HG02885 (cell line): Measurements from ENCODE around the gene RFTN2.
"Not testable (repeated sequence)": the region's sequence is repeated elsewhere in the genome, so short reads cannot be mapped to it uniquely, and the experiment has no call there.

Source experiments
- ATAC-seq: cut with Tn5 transposase; IDR thresholded peaks from one replicate; pipeline ENCODE4 v1.9.1; 2021; ENCODE audit warnings: mild to moderate bottlenecking; ENCODE audit not compliant: unreplicated experiment, poor library complexity

The RFTN2 gene

DNA sequence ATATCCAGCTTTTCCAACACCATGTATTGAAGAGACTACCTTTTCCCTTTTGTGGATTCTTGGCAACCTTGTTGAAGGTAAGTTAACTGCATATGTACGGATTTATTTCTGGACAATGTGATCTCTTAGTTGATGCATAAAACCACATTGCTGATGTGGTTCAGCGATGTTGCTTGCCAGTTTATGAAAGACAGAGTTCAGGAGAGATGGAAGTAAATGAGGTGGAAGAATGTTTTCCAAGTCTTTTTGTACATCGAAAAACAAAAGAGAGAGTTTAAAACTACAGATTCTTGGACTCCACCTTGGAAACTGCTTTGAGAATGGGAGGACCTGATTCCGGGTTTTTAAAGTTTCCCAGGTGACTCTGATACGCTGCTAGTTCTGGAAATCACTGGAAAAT, 115.7 kb downstream of the RFTN2 start:
- ATAC-seq = no peak

DNA sequence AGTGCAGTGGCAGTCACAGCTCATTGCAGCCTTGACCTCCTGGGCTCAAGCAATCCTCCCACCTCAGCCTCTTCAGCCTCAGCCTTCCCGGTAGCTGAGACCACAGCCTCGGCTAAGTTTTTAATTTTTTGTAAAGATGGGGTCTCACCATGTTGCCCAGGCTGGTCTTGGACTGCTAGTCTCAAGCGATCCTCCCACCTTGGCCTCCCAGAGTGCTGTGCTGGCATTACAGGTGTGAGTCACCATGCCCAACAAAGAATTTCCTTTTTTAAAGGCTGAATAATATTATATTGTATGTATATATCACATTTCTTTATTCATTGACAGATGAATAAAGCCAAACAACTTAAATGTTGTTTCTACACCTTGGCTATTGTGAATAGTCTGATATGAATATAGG, 117.0 kb downstream of the RFTN2 start:
- ATAC-seq = no peak

DNA sequence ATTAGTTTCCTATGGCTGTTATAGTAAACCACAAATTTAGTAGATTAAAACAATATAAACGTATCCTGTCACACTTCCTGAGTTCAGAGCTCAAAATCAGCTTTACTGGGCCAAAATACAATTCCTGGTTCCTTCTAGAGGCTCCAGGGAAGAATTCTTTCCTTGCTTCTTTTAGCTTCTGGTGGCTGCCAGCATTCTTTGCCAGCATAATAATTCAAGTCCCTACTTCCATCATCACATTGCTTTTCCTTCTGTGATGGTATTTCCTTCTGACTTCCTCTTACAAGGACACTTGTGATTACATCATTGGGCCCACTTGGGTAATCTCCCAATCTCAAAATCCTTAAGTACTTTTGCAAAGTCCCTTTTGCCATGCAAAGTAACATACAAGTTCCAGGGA, 118.9 kb downstream of the RFTN2 start:
- no peak for ATAC-seq

DNA sequence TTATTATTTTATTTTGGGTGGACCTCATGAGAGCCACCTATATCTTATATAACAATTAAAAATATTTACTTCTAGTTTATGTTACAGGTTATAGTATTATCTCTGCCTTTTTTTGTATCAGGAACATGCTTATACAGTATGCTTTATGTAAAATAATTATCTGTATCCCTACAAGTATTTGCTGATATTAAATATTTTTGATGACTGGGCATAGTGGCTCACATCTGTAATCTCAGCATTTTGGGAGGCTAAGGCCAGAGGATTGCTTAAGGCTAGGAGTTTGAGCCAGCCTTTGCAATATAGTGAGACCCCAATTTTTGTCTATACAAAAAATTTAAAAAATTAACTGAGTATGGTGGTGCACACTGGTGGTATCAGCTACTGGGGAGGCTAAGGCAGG, 119.9 kb downstream of the RFTN2 start:
- ATAC-seq = no peak

DNA sequence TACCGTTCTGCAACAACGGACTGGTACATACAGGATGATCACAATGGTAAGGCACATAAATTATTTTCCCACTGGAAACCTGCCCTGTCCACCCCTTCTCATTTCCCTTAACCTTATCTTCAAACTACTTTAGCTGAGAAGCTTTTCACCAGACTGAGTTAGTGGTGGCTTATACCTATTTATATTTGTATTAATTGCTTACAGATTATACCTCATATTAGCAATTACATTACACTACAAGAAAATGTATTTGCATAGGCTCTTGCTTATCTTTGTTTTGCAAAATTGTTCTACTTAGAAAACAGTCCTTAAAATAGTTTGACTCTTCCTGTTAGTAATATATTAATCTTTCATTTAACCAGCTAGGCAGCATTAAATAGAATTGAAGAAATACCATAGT, 124.1 kb downstream of the RFTN2 start:
- ATAC-seq = not testable (repeated sequence)

DNA sequence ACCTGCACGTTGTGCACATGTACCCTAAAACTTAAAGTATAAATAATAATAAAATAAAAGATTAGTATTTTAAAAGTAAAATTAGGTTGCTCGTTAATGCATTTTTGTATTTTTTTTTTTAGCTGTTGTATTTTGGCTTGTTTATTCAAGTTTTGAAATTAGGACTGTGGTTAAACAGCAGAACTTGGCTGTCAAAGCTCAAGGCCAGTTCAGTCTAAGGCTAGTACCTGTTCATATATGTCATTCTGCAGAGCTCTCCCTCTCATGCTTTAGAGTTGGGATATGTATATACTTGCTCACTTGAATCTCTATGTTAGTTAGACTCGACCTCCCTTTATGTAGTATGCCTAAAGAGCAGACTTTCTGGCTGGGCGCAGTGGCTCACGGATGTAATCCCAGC, 126.8 kb downstream of the RFTN2 start:
- no peak for ATAC-seq

DNA sequence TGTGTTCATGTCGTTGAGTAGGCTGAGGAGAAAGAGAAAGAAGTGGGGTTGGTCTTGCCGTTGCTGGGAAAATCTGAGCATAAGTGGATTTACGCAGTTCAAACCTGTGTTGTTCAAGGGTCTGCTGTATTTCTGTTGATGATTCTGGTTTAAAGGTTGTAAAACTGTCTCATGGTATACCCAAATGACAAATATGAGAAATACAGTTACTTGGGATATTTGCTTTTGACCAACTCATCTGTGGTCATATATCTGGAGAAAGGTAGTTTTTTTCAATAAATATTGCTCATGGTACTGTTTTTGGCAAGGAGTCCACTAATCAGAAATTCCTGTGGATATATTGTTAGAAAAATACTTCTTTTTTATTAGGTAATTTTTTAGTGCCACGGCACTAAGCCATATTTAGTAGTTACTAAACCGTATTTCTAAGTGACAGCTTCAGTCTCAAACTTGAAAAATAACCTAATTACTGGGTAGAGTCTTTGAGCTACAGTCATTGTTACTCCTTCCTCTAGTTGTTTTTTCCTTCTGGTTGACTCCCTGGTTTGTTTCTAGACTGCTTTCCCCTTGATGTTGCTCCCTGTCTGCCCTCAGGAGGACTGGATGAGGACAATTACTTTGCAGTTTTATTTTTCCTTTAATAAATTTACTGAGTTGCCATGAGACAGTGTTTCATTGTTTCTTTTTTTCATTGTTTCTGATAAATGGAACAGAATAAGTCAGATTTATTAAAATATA, 128.1 kb downstream of the RFTN2 start:
- no peak for ATAC-seq

DNA sequence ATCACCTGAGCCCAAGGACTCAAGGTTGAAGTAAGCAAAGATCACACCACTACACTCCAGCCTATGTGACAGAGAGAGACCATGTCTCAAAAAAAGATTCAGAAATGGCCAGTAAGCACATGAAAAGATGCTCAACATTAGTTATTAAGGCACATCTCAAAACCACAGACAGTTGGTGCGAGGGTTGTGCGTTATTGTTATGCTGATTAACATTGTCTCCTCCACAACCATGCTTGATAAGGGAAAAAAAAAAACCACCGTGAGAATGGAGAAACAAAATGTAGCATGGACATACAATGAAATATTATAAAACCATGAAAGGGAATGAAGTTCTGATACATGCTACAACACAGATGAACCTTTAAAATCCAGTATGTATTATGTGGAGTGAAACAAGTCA, 132.2 kb downstream of the RFTN2 start:
- ATAC-seq = no peak

DNA sequence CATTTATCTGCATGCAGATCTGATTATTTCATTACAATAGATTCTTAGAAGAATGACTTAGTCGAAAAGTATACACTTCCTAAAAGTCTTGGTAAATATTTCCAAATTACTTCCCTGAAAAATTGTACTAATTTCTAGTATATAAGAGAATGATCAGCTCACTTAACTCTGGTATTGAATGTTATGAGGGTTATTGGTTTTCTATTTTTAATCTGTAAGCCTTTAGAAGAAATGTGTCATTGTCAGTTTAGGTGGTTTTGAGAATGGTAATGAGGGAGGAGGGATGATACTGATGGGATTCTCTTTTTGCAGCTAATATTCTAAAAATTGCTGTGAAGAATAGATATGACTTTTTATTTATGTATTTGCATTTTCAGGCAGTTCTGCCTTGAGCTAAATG, 135.7 kb downstream of the RFTN2 start:
- ATAC-seq = no peak

DNA sequence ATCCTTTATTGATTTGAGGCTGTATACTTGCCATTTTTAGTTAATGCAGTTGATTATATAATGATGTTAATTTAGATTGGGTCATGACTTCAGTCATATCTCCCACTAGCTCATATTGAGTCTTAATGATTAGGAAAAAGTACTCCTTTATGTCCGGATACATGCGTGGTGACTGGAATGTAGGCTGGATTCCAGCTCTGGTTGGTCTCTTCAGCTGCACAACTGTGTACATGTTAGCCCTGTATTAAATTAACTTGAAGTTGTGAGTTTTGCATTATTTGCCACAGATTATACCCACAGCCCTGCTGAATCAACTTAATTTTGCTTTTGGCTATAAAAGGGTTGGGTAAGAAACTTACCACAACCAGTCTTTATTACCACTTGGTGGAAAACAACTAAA, 137.0 kb downstream of the RFTN2 start:
- no peak for ATAC-seq
